Large intestine (tissue), 3 donors: ENCODE results near the gene MUS81. TPM values are rescaled to one million over a fixed set of nuclear protein-coding genes. Genes with fewer than 3 reads are reported as not detected.
"Not testable (repeated sequence)": the region's sequence is repeated elsewhere in the genome, so short reads cannot be mapped to it uniquely, and the experiment has no call there.

Source experiments
- DNase-seq, 2 donors: peaks; one replicate each; pipeline versions ENCODE4 v3.0.0 to v3.0.0-alpha.2; 2013
- H3K27ac ChIP-seq: one replicate; pipeline ENCODE4 v1.5.1; 2013; ENCODE audit warnings: low read length
- H3K27me3 ChIP-seq: 2 replicates; pipeline ENCODE4 v1.6.1; 2013; ENCODE audit warnings: low read length; ENCODE audit not compliant: control insufficient read depth, insufficient read depth
- H3K36me3 ChIP-seq: 2 replicates; pipeline ENCODE4 v1.6.1; 2013; ENCODE audit warnings: low read length; ENCODE audit not compliant: control insufficient read depth, insufficient read depth
- H3K4me1 ChIP-seq: one replicate; pipeline ENCODE4 v1.6.1; 2013; ENCODE audit warnings: low read length; ENCODE audit not compliant: control insufficient read depth, insufficient read depth
- H3K4me3 ChIP-seq: one replicate; pipeline ENCODE4 v1.5.1; 2013; ENCODE audit warnings: low read length
- H3K9me3 ChIP-seq: one replicate; pipeline ENCODE4 v1.6.1; 2013; ENCODE audit warnings: mild to moderate bottlenecking, low read depth, low read length, moderate library complexity; ENCODE audit not compliant: control insufficient read depth
- WGBS: methylation state at CpG from one replicate; pipeline ENCODE4 v1.1.5; 2013; ENCODE audit warnings: low lambda C conversion rate; ENCODE audit not compliant: insufficient coverage; 5-methylcytosine and 5-hydroxymethylcytosine counted together
- polyA plus RNA-seq: library from polyadenylated mRNA; unstranded; fragments of 120-200 nt; gene quantifications from one replicate; pipeline ENCODE4 v1.2.1, GENCODE V29; 2013

MUS81 gene
- polyA plus RNA-seq, 1 donor, result 62.1 TPM

- DNase-seq, H3K27ac ChIP-seq, H3K4me3 ChIP-seq, H3K27me3 ChIP-seq, H3K9me3 ChIP-seq: not testable (repeated sequence)
- peaks cover 52% of the 10 kb centered on the region for H3K4me1 ChIP-seq
- H3K36me3 ChIP-seq, result peaks cover 29% of the 10 kb centered on the region
- WGBS, result no CpG with 5 or more reads among the region's 7 CpGs
Observed at GRCh38 chr11:65848693-65849092, 11.5 kb upstream of the MUS81 start.

- no peak overlapping the region for H3K4me3 ChIP-seq
- no peak overlapping the region for H3K27ac ChIP-seq
- H3K27me3 ChIP-seq, result no peaks in the 10 kb centered on the region
- DNase-seq, result peak in 1 of 2 donors; percentile 20
- H3K4me1 ChIP-seq, result peaks cover 54% of the 10 kb centered on the region
- peaks cover 4% of the 10 kb centered on the region for H3K9me3 ChIP-seq
- peaks cover 30% of the 10 kb centered on the region for H3K36me3 ChIP-seq
- WGBS, result no CpG with 5 or more reads among the region's 8 CpGs
Observed at GRCh38 chr11:65849366-65849765, 10.9 kb upstream of the MUS81 start.

GRCh38 chr11:65849771-65850216, 10.4 kb upstream of the MUS81 start:
- WGBS, result no CpG with 5 or more reads among the region's 16 CpGs
- no peak for DNase-seq

GRCh38 chr11:65850217-65851082, 9.8 kb upstream of the MUS81 start:
- Histone ChIP-seq H3K27ac (no peak overlapping the region), H3K27me3 (no peaks in the 10 kb centered on the region), H3K4me1 (peaks cover 59% of the 10 kb centered on the region), H3K36me3 (peaks cover 41% of the 10 kb centered on the region), H3K4me3 (no peak overlapping the region), H3K9me3 (peaks cover 4% of the 10 kb centered on the region)
- peak in 1 of 2 donors; percentile 10 for DNase-seq
- no CpG with 5 or more reads among the region's 20 CpGs for WGBS

More at GRCh38 chr11:65849771-65850216, 10.4 kb upstream of the MUS81 start:
- H3K27me3 ChIP-seq, result no peaks in the 10 kb centered on the region
- peaks cover 4% of the 10 kb centered on the region for H3K9me3 ChIP-seq
- H3K36me3 ChIP-seq, result peaks cover 34% of the 10 kb centered on the region
- peaks cover 54% of the 10 kb centered on the region for H3K4me1 ChIP-seq
- no peak overlapping the region for H3K4me3 ChIP-seq
- no peak overlapping the region for H3K27ac ChIP-seq

GRCh38 chr11:65851083-65851579, 9.1 kb upstream of the MUS81 start:
- DNase-seq, result peak in 1 of 2 donors; percentile 19
- Histone ChIP-seq H3K4me1 (peaks cover 65% of the 10 kb centered on the region), H3K4me3 (no peak overlapping the region), H3K9me3 (peaks cover 4% of the 10 kb centered on the region), H3K36me3 (peaks cover 48% of the 10 kb centered on the region), H3K27ac (no peak overlapping the region), H3K27me3 (no peaks in the 10 kb centered on the region)
- no CpG with 5 or more reads among the region's 14 CpGs for WGBS

- H3K36me3 ChIP-seq, result peaks cover 48% of the 10 kb centered on the region
- no peak overlapping the region for H3K4me3 ChIP-seq
- no peaks in the 10 kb centered on the region for H3K27me3 ChIP-seq
- peak in 1 of 2 donors; percentile 3 for DNase-seq
- WGBS, result no CpG with 5 or more reads among the region's 10 CpGs
- peaks cover 4% of the 10 kb centered on the region for H3K9me3 ChIP-seq
- peak overlapping the region; percentile 89 for H3K27ac ChIP-seq
- peaks cover 68% of the 10 kb centered on the region for H3K4me1 ChIP-seq
Observed at GRCh38 chr11:65851811-65852507, 8.3 kb upstream of the MUS81 start.

GRCh38 chr11:65852508-65853245, 7.6 kb upstream of the MUS81 start:
- Histone ChIP-seq H3K27ac (peak overlapping the region; percentile 89), H3K36me3 (peaks cover 48% of the 10 kb centered on the region), H3K4me3 (no peak overlapping the region), H3K9me3 (peaks cover 4% of the 10 kb centered on the region), H3K4me1 (peaks cover 68% of the 10 kb centered on the region), H3K27me3 (no peaks in the 10 kb centered on the region)
- no CpG with 5 or more reads among the region's 33 CpGs for WGBS
- DNase-seq, result peak in 1 of 2 donors; percentile 4

GRCh38 chr11:65853246-65853979, 6.8 kb upstream of the MUS81 start:
- no CpG with 5 or more reads among the region's 6 CpGs for WGBS
- H3K27me3 ChIP-seq, result no peaks in the 10 kb centered on the region
- DNase-seq, result peak in 1 of 2 donors; percentile 19
- no peak overlapping the region for H3K4me3 ChIP-seq
- H3K36me3 ChIP-seq, result peaks cover 48% of the 10 kb centered on the region
- H3K9me3 ChIP-seq, result peaks cover 4% of the 10 kb centered on the region
- H3K27ac ChIP-seq, result peak overlapping the region; percentile 89
- peaks cover 68% of the 10 kb centered on the region for H3K4me1 ChIP-seq

GRCh38 chr11:65854161-65854592, 6.1 kb upstream of the MUS81 start:
- no CpG with 5 or more reads among the region's 4 CpGs for WGBS
- H3K27me3 ChIP-seq, result no peaks in the 10 kb centered on the region
- peaks cover 4% of the 10 kb centered on the region for H3K9me3 ChIP-seq
- H3K4me3 ChIP-seq, result peak overlapping the region; percentile 1
- H3K4me1 ChIP-seq, result peaks cover 72% of the 10 kb centered on the region
- peak; percentile 94 to 98 for DNase-seq
- peak overlapping the region; percentile 89 for H3K27ac ChIP-seq
- H3K36me3 ChIP-seq, result peaks cover 48% of the 10 kb centered on the region
